ENCODE results near the gene GRID1.
"Not testable (repeated sequence)": the region's sequence is repeated elsewhere in the genome, so short reads cannot be mapped to it uniquely, and the experiment has no call there.

Gene GRID1

GRCh38 chr10:86083664-86084175 lies 282.9 kb downstream of the GRID1 start:
- no peak for DNase-seq (ENCODE audit: low read depth)

- no peak for DNase-seq (ENCODE audit: low read depth)
Observed at GRCh38 chr10:86083206-86083605, 283.4 kb downstream of the GRID1 start.

- no peak for DNase-seq (ENCODE audit: low read depth)
Observed at GRCh38 chr10:86082556-86082955, 284.0 kb downstream of the GRID1 start.

- no peak for DNase-seq (ENCODE audit: low read depth)
Observed at GRCh38 chr10:86079088-86079487, 287.5 kb downstream of the GRID1 start.

GRCh38 chr10:86078639-86079035 lies 288.0 kb downstream of the GRID1 start:
- DNase-seq (ENCODE audit: low read depth) = no peak

GRCh38 chr10:86077871-86078638 lies 288.5 kb downstream of the GRID1 start:
- no peak for DNase-seq (ENCODE audit: low read depth)

GRCh38 chr10:86077271-86077670 lies 289.3 kb downstream of the GRID1 start:
- no peak for DNase-seq (ENCODE audit: low read depth)

- not testable (repeated sequence) for DNase-seq (ENCODE audit: low read depth)
Observed at GRCh38 chr10:86076497-86076896, 290.1 kb downstream of the GRID1 start.

- no peak for DNase-seq (ENCODE audit: low read depth)
Observed at GRCh38 chr10:86075512-86075911, 291.1 kb downstream of the GRID1 start.

GRCh38 chr10:86074294-86074693 lies 292.3 kb downstream of the GRID1 start:
- DNase-seq (ENCODE audit: low read depth) = no peak

GRCh38 chr10:86073199-86073977 lies 293.2 kb downstream of the GRID1 start:
- no peak for DNase-seq (ENCODE audit: low read depth)

- DNase-seq (ENCODE audit: low read depth) = no peak
Observed at GRCh38 chr10:86072413-86072812, 294.2 kb downstream of the GRID1 start.

- no peak for DNase-seq (ENCODE audit: low read depth)
Observed at GRCh38 chr10:86071758-86072157, 294.8 kb downstream of the GRID1 start.

- DNase-seq (ENCODE audit: low read depth) = no peak
Observed at GRCh38 chr10:86071145-86071544, 295.4 kb downstream of the GRID1 start.

GRCh38 chr10:86070278-86070677 lies 296.3 kb downstream of the GRID1 start:
- DNase-seq (ENCODE audit: low read depth) = no peak

- DNase-seq (ENCODE audit: low read depth) = no peak
Observed at GRCh38 chr10:86068231-86069054, 298.2 kb downstream of the GRID1 start.

GRCh38 chr10:86067436-86068050 lies 299.1 kb downstream of the GRID1 start:
- DNase-seq (ENCODE audit: low read depth) = no peak

- DNase-seq (ENCODE audit: low read depth) = no peak
Observed at GRCh38 chr10:86066696-86067095, 299.9 kb downstream of the GRID1 start.

GRCh38 chr10:86065711-86066251 lies 300.8 kb downstream of the GRID1 start:
- no peak for DNase-seq (ENCODE audit: low read depth)

- DNase-seq (ENCODE audit: low read depth) = no peak
Observed at GRCh38 chr10:86064931-86065662, 301.5 kb downstream of the GRID1 start.

- no peak for DNase-seq (ENCODE audit: low read depth)
Observed at GRCh38 chr10:86064219-86064618, 302.4 kb downstream of the GRID1 start.
